ENCODE results near the gene LRRC17. TPM values are rescaled to one million over a fixed set of nuclear protein-coding genes. Genes with fewer than 3 reads are reported as not detected.
A peak's percentile ranks its signal among the peaks of the same experiment; 100 is the strongest.

LRRC17 gene
- polyA plus RNA-seq, 1 donor: 73.0 TPM

GRCh38 chr7:102985176-102985783, 72.5 kb downstream of the LRRC17 start:
- no peak for DNase-seq

GRCh38 chr7:102988088-102988487, 75.3 kb downstream of the LRRC17 start:
- DNase-seq: no peak

- no peak for DNase-seq
These were observed 76.1 kb downstream of the LRRC17 start for GRCh38 chr7:102988631-102989560.

- no peak for DNase-seq
These were observed 77.8 kb downstream of the LRRC17 start for GRCh38 chr7:102990642-102991041.

- DNase-seq: no peak
These were observed 78.3 kb downstream of the LRRC17 start for GRCh38 chr7:102991077-102991539.

- no peak for DNase-seq
These were observed 78.9 kb downstream of the LRRC17 start for GRCh38 chr7:102991540-102992214.

GRCh38 chr7:102992509-102992937, 79.7 kb downstream of the LRRC17 start:
- no peak for DNase-seq

GRCh38 chr7:102992938-102993717, 80.3 kb downstream of the LRRC17 start:
- peak; percentile 24 for DNase-seq

GRCh38 chr7:102993718-102994029, 80.9 kb downstream of the LRRC17 start:
- DNase-seq: no peak

GRCh38 chr7:102994567-102994966, 81.8 kb downstream of the LRRC17 start:
- no peak for DNase-seq

Other genes with a start within 250 kb of the LRRC17 start
- gene POLR2J2, start 241.3 kb upstream of the LRRC17 start, polyA plus RNA-seq (ENCODE audit: insufficient read length): 4.4 TPM
- 14.0 TPM for gene FAM185A, start 164.0 kb upstream of the LRRC17 start, polyA plus RNA-seq (ENCODE audit: insufficient read length)
- 4.3 TPM for gene FBXL13, start 161.8 kb downstream of the LRRC17 start, polyA plus RNA-seq (ENCODE audit: insufficient read length)
- gene ARMC10, start 162.1 kb downstream of the LRRC17 start, polyA plus RNA-seq (ENCODE audit: insufficient read length): 68.2 TPM
- gene NAPEPLD, start 236.1 kb downstream of the LRRC17 start, polyA plus RNA-seq (ENCODE audit: insufficient read length): 52.8 TPM